NCI-H2029 treated with DMSO at 0.1 percent for 48 hours (cell line): ENCODE results near the gene GPR158.

Experiments used
- DNase-seq: peaks from one replicate; lab custom pipeline; 2025; lab: John Stamatoyannopoulos, UW

The GPR158 gene

GRCh38 chr10:25405871-25406270 lies 231.1 kb downstream of the GPR158 start:
- DNase-seq: no peak

- no peak for DNase-seq
Measured at GRCh38 chr10:25417611-25418010, 242.8 kb downstream of the GPR158 start.

GRCh38 chr10:25425776-25426175 lies 251.0 kb downstream of the GPR158 start:
- no peak for DNase-seq

- DNase-seq: no peak
Measured at GRCh38 chr10:25436431-25436830, 261.6 kb downstream of the GPR158 start.

GRCh38 chr10:25441270-25441669 lies 266.5 kb downstream of the GPR158 start:
- DNase-seq: no peak

GRCh38 chr10:25444266-25444665 lies 269.5 kb downstream of the GPR158 start:
- no peak for DNase-seq

- DNase-seq: no peak
Measured at GRCh38 chr10:25451401-25451800, 276.6 kb downstream of the GPR158 start.

GRCh38 chr10:25453619-25454018 lies 278.8 kb downstream of the GPR158 start:
- no peak for DNase-seq

- DNase-seq: no peak
Measured at GRCh38 chr10:25455980-25456567, 281.3 kb downstream of the GPR158 start.

GRCh38 chr10:25457552-25457951 lies 282.8 kb downstream of the GPR158 start:
- DNase-seq: no peak

- DNase-seq: peak; percentile 10
Measured at GRCh38 chr10:25465582-25466372, 291.0 kb downstream of the GPR158 start.

- DNase-seq: no peak
Measured at GRCh38 chr10:25467881-25468280, 293.1 kb downstream of the GPR158 start.

GRCh38 chr10:25481467-25481866 lies 306.7 kb downstream of the GPR158 start:
- DNase-seq: no peak

GRCh38 chr10:25483999-25484398 lies 309.2 kb downstream of the GPR158 start:
- DNase-seq: no peak

- DNase-seq: no peak
Measured at GRCh38 chr10:25487266-25487665, 312.5 kb downstream of the GPR158 start.

- DNase-seq: no peak
Measured at GRCh38 chr10:25492040-25492439, 317.2 kb downstream of the GPR158 start.

GRCh38 chr10:25492680-25493079 lies 317.9 kb downstream of the GPR158 start:
- no peak for DNase-seq

- DNase-seq: no peak
Measured at GRCh38 chr10:25493122-25493893, 318.5 kb downstream of the GPR158 start.

GRCh38 chr10:25497246-25497645 lies 322.4 kb downstream of the GPR158 start:
- no peak for DNase-seq

GRCh38 chr10:25498645-25499044 lies 323.8 kb downstream of the GPR158 start:
- DNase-seq: no peak

GRCh38 chr10:25501912-25502311 lies 327.1 kb downstream of the GPR158 start:
- no peak for DNase-seq

GRCh38 chr10:25502453-25502852 lies 327.7 kb downstream of the GPR158 start:
- no peak for DNase-seq

GRCh38 chr10:25504306-25504705 lies 329.5 kb downstream of the GPR158 start:
- no peak for DNase-seq
